Erythroblast (primary cell): Measurements from ENCODE around the gene ENTPD8.

Experiments used
- GATA1 ChIP-seq: IDR thresholded peaks from 2 replicates; pipeline ENCODE4 v1.6.1; 2011; ENCODE audit warnings: low read depth, mild to moderate bottlenecking, control low read depth, low read length, moderate library complexity
- POLR2A ChIP-seq: IDR thresholded peaks from 2 replicates; pipeline ENCODE4 v1.6.1; 2011; ENCODE audit warnings: mild to moderate bottlenecking, low read length

GRCh38 chr9:137485343-137486140 is 44.4 kb upstream of the ENTPD8 start:
- no peak for TF ChIP-seq POLR2A
- TF ChIP-seq GATA1, result no peak
